ENCODE measurements around the gene HRC. TPM values are rescaled to one million over a fixed set of nuclear protein-coding genes. Genes with fewer than 3 reads are reported as not detected.
"Not testable (repeated sequence)": the region's sequence is repeated elsewhere in the genome, so short reads cannot be mapped to it uniquely, and the experiment has no call there.

HRC gene
- total RNA-seq, 1 experiment from 2014 or later, result not detected

DNA sequence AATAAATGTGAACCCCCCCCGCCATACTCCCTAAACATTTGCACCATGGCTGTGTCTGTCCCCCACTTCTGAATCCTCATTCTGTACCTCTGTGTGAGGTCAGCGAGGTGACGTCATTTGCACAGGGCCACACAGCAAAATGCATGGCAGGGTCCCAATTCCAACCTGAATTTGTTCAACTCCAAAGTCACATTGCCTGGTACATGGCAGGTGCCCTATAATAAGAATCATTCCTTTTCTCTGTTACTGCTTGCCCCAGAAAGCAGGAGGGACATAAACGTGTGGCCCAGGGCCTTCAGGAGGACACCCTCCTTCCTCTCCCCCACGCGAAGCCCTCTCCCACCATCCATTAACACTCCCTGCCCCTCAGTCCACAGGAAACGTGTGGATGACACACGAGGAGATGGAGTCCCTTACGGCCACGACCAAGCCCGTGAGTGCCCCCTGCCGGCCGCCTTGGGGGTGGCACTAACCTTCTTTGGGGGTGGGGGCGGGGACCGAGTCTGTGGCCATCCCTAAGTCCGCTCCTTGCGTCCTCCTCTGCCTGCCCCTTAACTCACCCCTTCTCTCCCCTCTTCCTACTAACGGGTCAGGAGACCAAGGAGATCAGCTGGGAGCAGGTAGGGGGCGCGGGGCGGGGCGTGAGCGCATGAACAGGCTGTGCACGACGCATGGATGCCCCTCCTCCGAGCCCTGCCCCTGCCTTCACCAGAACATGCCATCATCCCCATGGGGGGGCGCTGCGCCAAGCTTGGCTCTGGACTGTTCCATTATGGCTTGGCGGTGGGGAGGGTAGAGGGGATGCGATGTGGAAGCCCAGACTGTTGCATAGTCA lies 9.4 kb downstream of the HRC start:
- DNase-seq (ENCODE audit: low read depth), result peak; percentile 48
- in situ Hi-C loops (cut with HindIII; ENCODE audit: low pct_unique_long_range_greater_than_20kb, low sequenced_read_pairs), result no loop called here

- DNase-seq (ENCODE audit: low read depth), result peak; percentile 87
- in situ Hi-C loops (cut with HindIII; ENCODE audit: low pct_unique_long_range_greater_than_20kb, low sequenced_read_pairs), result no loop called here
These were observed 12.3 kb downstream of the HRC start for GRCh38 chr19:49142866-49143335.

GRCh38 chr19:49141352-49141751 lies 13.8 kb downstream of the HRC start:
- in situ Hi-C loops (cut with HindIII; ENCODE audit: low pct_unique_long_range_greater_than_20kb, low sequenced_read_pairs), result no loop called here
- no peak for DNase-seq (ENCODE audit: low read depth)

- DNase-seq (ENCODE audit: low read depth), result no peak
- in situ Hi-C loops (cut with HindIII; ENCODE audit: low pct_unique_long_range_greater_than_20kb, low sequenced_read_pairs), result no loop called here
These were observed 14.2 kb downstream of the HRC start for GRCh38 chr19:49140951-49141350.

DNA sequence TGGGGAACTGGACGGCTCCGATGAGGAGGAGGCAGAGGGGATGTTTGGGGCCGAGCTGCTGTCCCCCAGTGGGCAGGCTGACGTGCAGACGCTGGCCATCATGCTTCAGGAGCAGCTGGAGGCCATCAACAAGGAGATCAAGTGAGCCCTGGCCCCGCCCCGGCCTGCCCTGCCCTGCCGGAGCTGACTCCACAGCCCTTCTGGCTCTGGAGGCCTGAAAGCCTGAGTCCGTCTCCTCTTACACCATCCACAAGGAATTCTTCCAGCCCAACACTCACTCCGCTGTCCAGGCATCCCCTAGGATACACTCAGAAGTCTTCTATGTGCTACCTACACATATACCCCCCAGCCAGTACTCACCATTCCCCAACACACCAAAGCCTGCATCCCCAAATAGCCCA lies 18.4 kb downstream of the HRC start:
- in situ Hi-C loops (cut with HindIII; ENCODE audit: low pct_unique_long_range_greater_than_20kb, low sequenced_read_pairs), result no loop called here
- no peak for DNase-seq (ENCODE audit: low read depth)

DNA sequence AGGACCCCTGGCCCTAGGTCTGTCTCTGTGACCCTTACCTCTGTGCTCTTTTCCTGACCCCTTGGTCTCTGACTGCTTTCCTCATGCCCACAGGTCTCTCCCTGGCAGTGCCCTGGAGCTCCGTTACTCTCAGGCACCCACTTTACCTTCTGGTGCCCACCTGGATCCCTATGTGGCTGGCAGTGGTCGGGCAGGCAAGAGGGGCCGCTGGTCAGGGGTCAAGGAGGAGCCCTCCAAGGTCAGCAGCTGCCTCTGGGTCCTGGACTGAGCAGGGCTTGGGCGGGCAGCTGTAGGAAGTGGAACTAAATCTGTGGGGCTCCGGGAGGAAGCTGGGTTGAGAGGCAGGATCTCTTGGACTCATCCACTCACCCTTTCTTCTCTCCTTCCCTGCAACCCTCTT lies 19.5 kb downstream of the HRC start:
- in situ Hi-C loops (cut with HindIII; ENCODE audit: low pct_unique_long_range_greater_than_20kb, low sequenced_read_pairs), result no loop called here
- DNase-seq (ENCODE audit: low read depth), result no peak

- in situ Hi-C loops (cut with HindIII; ENCODE audit: low pct_unique_long_range_greater_than_20kb, low sequenced_read_pairs), result no loop called here
- DNase-seq (ENCODE audit: low read depth), result no peak
These were observed 21.4 kb downstream of the HRC start for GRCh38 chr19:49133621-49134454.

DNA sequence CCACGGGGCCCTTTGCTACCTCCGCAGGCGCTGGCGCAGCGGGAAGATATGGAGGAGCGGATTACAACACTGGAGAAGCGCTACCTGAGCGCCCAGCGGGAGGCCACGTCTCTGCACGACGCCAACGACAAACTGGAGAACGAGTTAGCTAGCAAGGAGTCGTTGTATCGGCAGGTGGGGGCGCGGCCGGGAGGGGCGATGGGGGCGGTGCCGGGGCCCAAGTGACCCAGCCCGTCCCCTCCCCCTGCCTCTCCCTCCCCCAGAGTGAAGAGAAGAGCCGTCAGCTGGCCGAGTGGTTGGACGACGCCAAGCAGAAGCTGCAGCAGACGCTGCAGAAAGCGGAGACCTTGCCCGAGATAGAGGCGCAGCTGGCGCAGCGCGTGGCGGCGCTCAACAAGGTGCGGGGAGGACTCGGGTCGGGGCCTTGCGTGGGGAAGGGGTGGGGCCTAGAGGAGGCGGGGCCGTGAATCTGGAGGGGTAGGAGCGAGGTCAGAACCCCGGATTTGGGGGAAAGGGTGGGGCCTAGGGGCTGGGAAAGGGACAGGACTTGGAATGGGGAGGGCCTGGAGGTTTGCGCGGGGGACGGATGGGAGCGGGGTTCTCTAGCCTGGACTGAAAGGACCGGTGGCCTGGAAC lies 22.1 kb downstream of the HRC start:
- in situ Hi-C loops (cut with HindIII; ENCODE audit: low pct_unique_long_range_greater_than_20kb, low sequenced_read_pairs), result no loop called here
- DNase-seq (ENCODE audit: low read depth), result no peak

- no peak for DNase-seq (ENCODE audit: low read depth)
- in situ Hi-C loops (cut with HindIII; ENCODE audit: low pct_unique_long_range_greater_than_20kb, low sequenced_read_pairs), result no loop called here
These were observed 24.9 kb downstream of the HRC start for GRCh38 chr19:49130325-49130724.

GRCh38 chr19:49129238-49129583 lies 26.0 kb downstream of the HRC start:
- in situ Hi-C loops (cut with HindIII; ENCODE audit: low pct_unique_long_range_greater_than_20kb, low sequenced_read_pairs), result no loop called here

DNA sequence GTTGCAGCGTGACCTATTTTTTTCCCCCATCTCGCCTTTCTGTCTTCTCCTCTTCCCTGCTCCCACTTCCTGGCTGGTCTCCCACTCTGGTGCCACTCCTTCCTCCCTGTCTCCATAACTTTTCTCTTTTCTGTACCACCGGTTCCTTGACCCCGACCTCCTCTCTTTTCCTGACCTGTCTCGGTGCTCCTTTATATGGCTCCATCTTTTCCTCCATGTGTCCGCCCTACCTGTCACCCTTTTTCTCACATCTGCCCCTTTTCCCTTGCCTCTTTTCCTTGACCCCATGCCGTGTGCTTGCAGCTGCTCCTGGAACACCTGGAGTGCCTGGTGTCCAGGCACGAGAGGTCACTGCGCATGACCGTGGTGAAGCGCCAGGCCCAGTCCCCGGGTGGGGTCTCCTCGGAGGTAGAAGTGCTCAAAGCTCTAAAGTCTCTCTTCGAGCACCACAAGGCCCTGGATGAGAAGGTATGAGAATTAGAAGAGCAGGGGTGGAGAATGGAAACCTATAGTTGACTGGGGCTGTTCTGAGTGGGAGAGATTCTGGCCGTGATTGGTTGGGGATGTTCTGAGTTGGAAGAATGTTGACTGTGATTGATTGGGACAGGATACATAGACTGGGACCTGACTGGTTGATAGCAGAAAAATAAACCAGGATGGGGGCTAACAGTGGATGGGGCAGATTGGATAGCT lies 26.5 kb downstream of the HRC start:
- DNase-seq (ENCODE audit: low read depth), result no peak
- in situ Hi-C loops (cut with HindIII; ENCODE audit: low pct_unique_long_range_greater_than_20kb, low sequenced_read_pairs), result no loop called here

More at GRCh38 chr19:49129238-49129583, 26.0 kb downstream of the HRC start:
- DNase-seq (ENCODE audit: low read depth), result peak; percentile 90

- in situ Hi-C loops (cut with HindIII; ENCODE audit: low pct_unique_long_range_greater_than_20kb, low sequenced_read_pairs), result no loop called here
- peak; percentile 95 for DNase-seq (ENCODE audit: low read depth)
These were observed 27.3 kb downstream of the HRC start for GRCh38 chr19:49127674-49128544.

DNA sequence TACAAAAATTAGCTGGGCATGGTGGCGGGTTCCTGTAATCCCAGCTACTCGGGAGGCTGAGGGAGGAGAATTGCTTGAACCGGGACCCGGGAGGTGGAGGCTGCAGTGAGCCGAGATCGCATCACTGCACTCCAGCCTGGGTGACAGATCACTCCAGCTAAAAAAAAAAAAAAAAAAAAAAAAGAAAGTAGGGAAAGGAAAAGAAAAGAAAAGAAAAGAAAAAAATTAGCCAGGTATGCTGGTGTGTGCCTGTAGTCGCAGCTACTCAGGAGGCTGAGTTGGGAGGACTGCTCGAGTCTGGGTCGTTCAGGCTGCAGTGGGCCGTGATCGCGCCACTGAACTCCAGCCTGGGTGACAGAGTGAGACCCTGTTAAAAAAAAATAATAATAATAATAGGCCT lies 28.0 kb downstream of the HRC start:
- in situ Hi-C loops (cut with HindIII; ENCODE audit: low pct_unique_long_range_greater_than_20kb, low sequenced_read_pairs); DNase-seq (ENCODE audit: low read depth): not testable (repeated sequence)

GRCh38 chr19:49126575-49126974 lies 28.6 kb downstream of the HRC start:
- in situ Hi-C loops (cut with HindIII; ENCODE audit: low pct_unique_long_range_greater_than_20kb, low sequenced_read_pairs), result no loop called here

GRCh38 chr19:49125025-49125731 lies 30.0 kb downstream of the HRC start:
- no peak for DNase-seq (ENCODE audit: low read depth)
- in situ Hi-C loops (cut with HindIII; ENCODE audit: low pct_unique_long_range_greater_than_20kb, low sequenced_read_pairs), result no loop called here

More at GRCh38 chr19:49126575-49126974, 28.6 kb downstream of the HRC start:
- DNase-seq (ENCODE audit: low read depth), result no peak

DNA sequence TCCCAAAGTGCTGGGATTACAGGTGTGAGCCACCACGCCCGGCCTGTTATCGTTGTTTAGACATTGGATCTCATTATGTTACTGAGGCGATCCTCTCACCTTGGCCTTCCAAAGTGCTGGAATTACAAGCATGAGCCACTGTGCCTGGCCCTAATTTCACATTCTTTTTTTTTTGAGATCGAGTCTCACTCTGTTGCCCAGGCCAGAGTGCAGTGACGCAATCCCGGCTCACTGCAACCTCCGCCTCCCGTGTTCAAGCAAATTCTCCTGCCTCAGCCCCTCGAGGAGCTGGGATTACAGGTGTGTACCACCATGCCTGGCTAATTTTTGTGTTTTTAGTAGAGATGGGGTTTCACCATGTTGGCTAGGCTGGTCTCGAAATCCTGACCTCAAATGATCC lies 31.9 kb downstream of the HRC start:
- DNase-seq (ENCODE audit: low read depth); in situ Hi-C loops (cut with HindIII; ENCODE audit: low pct_unique_long_range_greater_than_20kb, low sequenced_read_pairs): not testable (repeated sequence)

DNA sequence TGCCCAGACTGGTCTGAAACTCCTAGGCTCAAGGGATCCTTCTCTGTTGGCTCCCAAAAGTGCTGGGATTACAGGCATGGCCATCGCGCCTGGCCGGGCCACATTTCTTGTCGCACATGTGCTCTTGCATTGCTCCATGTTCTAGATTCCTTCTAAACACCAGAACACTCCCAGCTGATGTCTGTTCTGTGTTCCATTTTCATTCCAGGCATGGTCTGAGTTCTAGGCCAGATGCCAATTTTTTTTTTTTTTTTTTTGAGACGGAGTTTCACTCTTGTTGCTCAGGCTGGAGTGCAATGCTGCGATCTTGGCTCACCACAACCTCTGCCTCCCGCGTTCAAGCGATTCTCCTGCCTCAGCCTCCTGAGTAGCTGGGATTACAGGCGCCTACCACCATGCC lies 33.4 kb downstream of the HRC start:
- in situ Hi-C loops (cut with HindIII; ENCODE audit: low pct_unique_long_range_greater_than_20kb, low sequenced_read_pairs); DNase-seq (ENCODE audit: low read depth): not testable (repeated sequence)
